Measurements from ENCODE around the gene LPCAT3.

- TF ChIP-seq CTCF (IDR thresholded peaks at IDR 0.05; ENCODE audit: insufficient read depth, low read length) (no peak), REST (IDR thresholded peaks at IDR 0.05; ENCODE audit: insufficient replicate concordance, low read depth) (no peak), POLR2AphosphoS5 (IDR thresholded peaks at IDR 0.05; ENCODE audit: low read depth) (no peak)
These were observed 42.8 kb downstream of the LPCAT3 start for GRCh38 chr12:6975297-6976032.

Measured in HL-60 (cell line).